SK-N-SH (cell line): ENCODE measurements around the gene IGF1R. TPM values are rescaled to one million over a fixed set of nuclear protein-coding genes. Genes with fewer than 3 reads are reported as not detected.

ENCODE experiments used
- CTCF ChIA-PET: fragments of 300-600, 350-600 bp; formaldehyde crosslinking; extraction: SDS; loops from one replicate; lab custom pipeline; 2021; lab: Yijun Ruan, JAX
- POLR2A ChIA-PET: fragments of 350-600 bp; sonication (Branson Sonifier 250); formaldehyde crosslinking; extraction: SDS; loops from one replicate; lab custom pipeline; 2020; ENCODE audit warnings: antibody characterized with exemption, inconsistent platforms; lab: Yijun Ruan, JAX
- DNase-seq: peaks from one replicate; pipeline ENCODE4 v3.0.0; 2012
- H2AFZ ChIP-seq: fragments of 200-600 bp; sonication (generic); 2 replicates; pipeline ENCODE4 v1.8.1; 2016; ENCODE audit warnings: antibody characterized with exemption, mild to moderate bottlenecking, low read depth
- H3F3A ChIP-seq: fragments of 200-600 bp; sonication (generic); replicated peaks from 2 replicates; pipeline ENCODE3; 2016; ENCODE audit warnings: antibody characterized with exemption, mild to moderate bottlenecking; ENCODE audit not compliant: insufficient read depth
- H3K27ac ChIP-seq, 2 experiments: fragments of 200-500 bp in 1 of 2; fragments of 200-600 bp in 1 of 2; sonication (Bioruptor generic) in 1 of 2; sonication (generic), shearing (Covaris generic) in 1 of 2; 2 replicates each; pipeline versions ENCODE4 v1.5.1 to v1.6.1; 2014 to 2016; ENCODE audit warnings: low read depth in 2 of 2, inconsistent platforms in 1 of 2, low read length in 1 of 2, mild to moderate bottlenecking in 1 of 2, mixed read lengths in 1 of 2
- H3K27me3 ChIP-seq: fragments of 200-600 bp; sonication (generic), shearing (Covaris generic); 2 replicates; pipeline ENCODE4 v1.6.1; 2016; ENCODE audit warnings: mixed run types; ENCODE audit not compliant: insufficient read depth
- H3K36me3 ChIP-seq, 2 experiments: fragments of 200-500 bp in 1 of 2; fragments of 200-600 bp in 1 of 2; sonication (Bioruptor generic) in 1 of 2; sonication (generic) in 1 of 2; replicated peaks in 1 of 2; 2 replicates each; pipeline versions ENCODE3 to v1.5.1; 2014 to 2016; ENCODE audit warnings: low read length in 1 of 2, mild to moderate bottlenecking in 1 of 2; ENCODE audit not compliant: insufficient read depth in 2 of 2, control insufficient read depth in 1 of 2
- H3K4me1 ChIP-seq, 2 experiments: fragments of 200-500 bp in 1 of 2; fragments of 200-600 bp in 1 of 2; sonication (Bioruptor generic) in 1 of 2; sonication (generic), shearing (Covaris generic) in 1 of 2; 2 replicates each; pipeline versions ENCODE4 v1.5.1 to v1.6.1; 2014 to 2016; ENCODE audit warnings: low read depth in 1 of 2, low read length in 1 of 2, mixed run types in 1 of 2; ENCODE audit not compliant: insufficient read depth in 2 of 2, control insufficient read depth in 1 of 2
- H3K4me2 ChIP-seq: fragments of 200-600 bp; sonication (generic), shearing (Covaris generic); 2 replicates; pipeline ENCODE4 v1.6.1; 2017; ENCODE audit warnings: mixed run types
- H3K4me3 ChIP-seq, 2 experiments: fragments of 200-500 bp in 1 of 2; fragments of 200-600 bp in 1 of 2; sonication (Bioruptor generic) in 1 of 2; sonication (generic), shearing (Covaris generic) in 1 of 2; 2 replicates each; pipeline versions ENCODE4 v1.5.1 to v1.8.1; 2014 to 2016; ENCODE audit warnings: low read depth in 2 of 2, inconsistent platforms in 1 of 2, low read length in 1 of 2, mild to moderate bottlenecking in 1 of 2, mixed read lengths in 1 of 2, moderate library complexity in 1 of 2
- H3K79me2 ChIP-seq: fragments of 200-600 bp; sonication (generic); 2 replicates; pipeline ENCODE4 v1.8.1; 2017; ENCODE audit warnings: mild to moderate bottlenecking; ENCODE audit not compliant: insufficient read depth
- H3K9ac ChIP-seq: fragments of 200-600 bp; sonication (generic); 2 replicates; pipeline ENCODE4 v1.6.1; 2017; ENCODE audit warnings: mixed run types
- H3K9me2 ChIP-seq: fragments of 200-600 bp; sonication (generic); 2 replicates; pipeline ENCODE4 v1.6.1; 2017; ENCODE audit warnings: mixed run types
- H3K9me3 ChIP-seq: fragments of 200-600 bp; sonication (generic); 2 replicates; pipeline ENCODE4 v1.6.1; 2017; ENCODE audit warnings: mixed run types, mild to moderate bottlenecking, moderate library complexity
- H4K20me1 ChIP-seq: fragments of 200-600 bp; sonication (generic); 2 replicates; pipeline ENCODE4 v1.6.1; 2017; ENCODE audit warnings: mild to moderate bottlenecking, mixed run types; ENCODE audit not compliant: insufficient read depth
- EP300 ChIP-seq, 2 experiments: IDR thresholded peaks; 2 replicates each; pipeline versions ENCODE4 v1.4.0 to v1.6.1; 2012; ENCODE audit warnings: borderline replicate concordance in 1 of 2, low read depth in 1 of 2, low read length in 1 of 2
- FOSL2 ChIP-seq: IDR thresholded peaks from 2 replicates; pipeline ENCODE4 v1.4.0; 2012; ENCODE audit warnings: low read depth, mild to moderate bottlenecking, moderate library complexity, borderline replicate concordance
- FOXM1 ChIP-seq: IDR thresholded peaks from 2 replicates; pipeline ENCODE4 v1.4.0; 2012; ENCODE audit warnings: low read depth, mild to moderate bottlenecking
- GABPA ChIP-seq: IDR thresholded peaks from 2 replicates; pipeline ENCODE4 v1.4.0; 2012; ENCODE audit warnings: low read depth, mild to moderate bottlenecking
- GATA2 ChIP-seq: sonication (generic); formaldehyde crosslinking; IDR thresholded peaks from 2 replicates; pipeline ENCODE4 v1.5.0; 2020; ENCODE audit warnings: mild to moderate bottlenecking, missing genetic modification reagents
- JUND ChIP-seq: IDR thresholded peaks from 2 replicates; pipeline ENCODE4 v1.4.0; 2012
- RFX5 ChIP-seq: IDR thresholded peaks from 2 replicates; pipeline ENCODE4 v1.6.1; 2012; ENCODE audit warnings: mild to moderate bottlenecking, improper control_type of control experiment, low read length
- SMC3 ChIP-seq: IDR thresholded peaks from 2 replicates; pipeline ENCODE4 v1.6.1; 2012; ENCODE audit warnings: low read depth, low read length, improper control_type of control experiment
- ZBTB33 ChIP-seq: IDR thresholded peaks from 2 replicates; pipeline ENCODE4 v1.4.0; 2012; ENCODE audit warnings: low read depth, borderline replicate concordance
- WGBS: methylation state at CpG from one replicate; pipeline ENCODE4 v1.1.6; 2017; ENCODE audit warnings: low lambda C conversion rate; 5-methylcytosine and 5-hydroxymethylcytosine counted together
- polyA plus RNA-seq, 3 experiments: library from polyadenylated mRNA; depleted of rRNA; stranded (reverse); fragments of >200 nt; gene quantifications; 2 replicates each; pipeline ENCODE4 v1.2.3, GENCODE V29; 2012
- TF ChIP-seq, protein P1 (sequence below): fragments of 200-600 bp; sonication (generic); IDR thresholded peaks from 2 replicates; pipeline ENCODE4 v1.6.1; 2017; ENCODE audit warnings: antibody characterized with exemption, mild to moderate bottlenecking, moderate library complexity

IGF1R gene
- polyA plus RNA-seq, 1 of the 3 experiments (the other 2 are of a cell fraction), result 9.5 TPM

DNA sequence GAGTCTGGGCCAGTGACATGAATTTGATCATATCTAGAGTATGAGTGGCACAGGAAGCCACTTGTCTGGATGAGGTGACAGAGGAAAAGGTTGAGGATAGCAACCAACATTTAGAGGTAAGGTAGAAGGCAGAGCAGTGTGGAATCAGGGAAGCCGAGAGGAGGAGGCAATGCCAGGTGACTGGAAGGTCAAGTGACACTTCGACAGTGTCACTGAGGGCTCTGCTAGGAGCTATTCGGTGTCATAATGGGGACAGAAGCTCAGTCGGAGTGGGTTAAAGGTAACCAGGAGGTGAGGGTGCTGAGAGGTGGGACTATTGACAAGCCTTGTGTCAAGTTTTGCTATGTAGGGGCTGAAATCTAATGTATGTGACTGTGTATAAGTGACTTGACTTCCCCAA is 56.7 kb downstream of the IGF1R start:
- no peak overlapping the region for H3K9ac ChIP-seq
- H3K4me3 ChIP-seq, result no peak overlapping the region
- TF ChIP-seq GATA2 (no peak), FOXM1 (no peak), ZBTB33 (no peak), FOSL2 (no peak), SMC3 (no peak)
- TF ChIP-seq, protein P1, sequence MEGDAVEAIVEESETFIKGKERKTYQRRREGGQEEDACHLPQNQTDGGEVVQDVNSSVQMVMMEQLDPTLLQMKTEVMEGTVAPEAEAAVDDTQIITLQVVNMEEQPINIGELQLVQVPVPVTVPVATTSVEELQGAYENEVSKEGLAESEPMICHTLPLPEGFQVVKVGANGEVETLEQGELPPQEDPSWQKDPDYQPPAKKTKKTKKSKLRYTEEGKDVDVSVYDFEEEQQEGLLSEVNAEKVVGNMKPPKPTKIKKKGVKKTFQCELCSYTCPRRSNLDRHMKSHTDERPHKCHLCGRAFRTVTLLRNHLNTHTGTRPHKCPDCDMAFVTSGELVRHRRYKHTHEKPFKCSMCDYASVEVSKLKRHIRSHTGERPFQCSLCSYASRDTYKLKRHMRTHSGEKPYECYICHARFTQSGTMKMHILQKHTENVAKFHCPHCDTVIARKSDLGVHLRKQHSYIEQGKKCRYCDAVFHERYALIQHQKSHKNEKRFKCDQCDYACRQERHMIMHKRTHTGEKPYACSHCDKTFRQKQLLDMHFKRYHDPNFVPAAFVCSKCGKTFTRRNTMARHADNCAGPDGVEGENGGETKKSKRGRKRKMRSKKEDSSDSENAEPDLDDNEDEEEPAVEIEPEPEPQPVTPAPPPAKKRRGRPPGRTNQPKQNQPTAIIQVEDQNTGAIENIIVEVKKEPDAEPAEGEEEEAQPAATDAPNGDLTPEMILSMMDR, result no peak
- TF ChIP-seq, all 33 proteins: peak for 0
- H4K20me1 ChIP-seq, result peaks cover 29% of the 10 kb centered on the region
- WGBS, result 100% methylated on average over 4 of the region's 4 CpGs
- no peak overlapping the region for H2AFZ ChIP-seq
- H3K4me2 ChIP-seq, result no peak overlapping the region
- DNase-seq, result no peak
- peaks cover 82% of the 10 kb centered on the region for H3K79me2 ChIP-seq
- ChIA-PET POLR2A (no interaction called here), CTCF (interaction anchor here (0.6 to 1.9 kb wide), 4 partner anchors 17 to 146 kb away, joined by 3 to 7 read pairs (median 4); no protein-coding TSS in a partner anchor)
- H3K9me3 ChIP-seq, result no peaks in the 10 kb centered on the region
- H3K4me1 ChIP-seq, result peaks cover 0 to 23% of the 10 kb centered on the region in 2 experiments; a peak in 1 of 4 replicates
- peaks cover 0 to 6% of the 10 kb centered on the region in 2 experiments for H3K36me3 ChIP-seq
- no peaks in the 10 kb centered on the region for H3F3A ChIP-seq
- H3K27ac ChIP-seq, result no peak overlapping the region
- H3K27me3 ChIP-seq, result no peaks in the 10 kb centered on the region
- H3K9me2 ChIP-seq, result no peaks in the 10 kb centered on the region

GRCh38 chr15:98706387-98706786 is 58.0 kb downstream of the IGF1R start:
- H3K4me1 ChIP-seq, result peaks cover 0 to 18% of the 10 kb centered on the region in 2 experiments; a peak in 1 of 4 replicates
- H3K36me3 ChIP-seq, result peaks cover 9 to 12% of the 10 kb centered on the region in 2 experiments
- no peaks in the 10 kb centered on the region for H3F3A ChIP-seq
- H3K27ac ChIP-seq, result no peak overlapping the region
- no peaks in the 10 kb centered on the region for H3K9me3 ChIP-seq
- H4K20me1 ChIP-seq, result peaks cover 29% of the 10 kb centered on the region
- CTCF ChIA-PET, result interaction anchor here (1.2 kb wide), 1 partner anchor 16 kb away, joined by 3 read pairs; no protein-coding TSS in a partner anchor
- POLR2A ChIA-PET, result no interaction called here
- no peak overlapping the region for H3K9ac ChIP-seq
- peaks cover 84% of the 10 kb centered on the region for H3K79me2 ChIP-seq
- no peak for DNase-seq
- H3K27me3 ChIP-seq, result no peaks in the 10 kb centered on the region
- no peaks in the 10 kb centered on the region for H3K9me2 ChIP-seq
- H2AFZ ChIP-seq, result no peak overlapping the region
- TF ChIP-seq JUND (no peak), GABPA (no peak), EP300 (IDR thresholded peaks at IDR 0.05; ENCODE audit: borderline replicate concordance in 1 of 2, low read depth in 1 of 2, low read length in 1 of 2) (no peak), RFX5 (no peak)
- no peak overlapping the region for H3K4me3 ChIP-seq
- 50% methylated on average over 1 of the region's 1 CpG for WGBS
- no peak overlapping the region for H3K4me2 ChIP-seq
